NCI-H1436 treated with DMSO at 0.1 percent for 48 hours (cell line): ENCODE results near the gene ZNF774.
"Not testable (repeated sequence)": the region's sequence is repeated elsewhere in the genome, so short reads cannot be mapped to it uniquely, and the experiment has no call there.

ENCODE experiments used
- DNase-seq: peaks from one replicate; lab custom pipeline; 2025; lab: John Stamatoyannopoulos, UW

Gene ZNF774

GRCh38 chr15:90352107-90352893 is at the start of gene ZNF774:
TSS of gene ZNF774 (plus strand) at chr15:90352284. CDS start at chr15:90354661, 2,377 bp downstream.
- peak; percentile 80 for DNase-seq

DNA sequence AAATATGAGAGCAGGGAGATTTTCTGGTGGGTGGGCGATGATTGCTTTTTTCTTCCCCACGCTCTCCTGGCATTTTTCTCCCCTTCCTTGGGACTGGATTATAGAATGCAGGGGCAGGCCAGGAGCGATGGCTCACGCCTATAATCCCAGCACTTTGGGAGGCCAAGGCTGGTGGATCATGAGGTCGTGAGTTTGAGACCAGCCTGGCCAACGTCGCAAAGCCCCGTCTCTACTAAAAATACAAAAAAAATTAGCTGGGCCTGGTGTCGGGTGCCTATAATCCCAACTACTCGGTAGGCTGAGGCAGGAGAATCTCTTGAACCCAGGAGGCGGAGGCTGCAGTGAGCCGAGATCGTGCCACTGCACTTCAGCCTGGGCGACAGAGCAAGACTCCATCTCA is 46.7 kb upstream of the ZNF774 start:
- not testable (repeated sequence) for DNase-seq

DNA sequence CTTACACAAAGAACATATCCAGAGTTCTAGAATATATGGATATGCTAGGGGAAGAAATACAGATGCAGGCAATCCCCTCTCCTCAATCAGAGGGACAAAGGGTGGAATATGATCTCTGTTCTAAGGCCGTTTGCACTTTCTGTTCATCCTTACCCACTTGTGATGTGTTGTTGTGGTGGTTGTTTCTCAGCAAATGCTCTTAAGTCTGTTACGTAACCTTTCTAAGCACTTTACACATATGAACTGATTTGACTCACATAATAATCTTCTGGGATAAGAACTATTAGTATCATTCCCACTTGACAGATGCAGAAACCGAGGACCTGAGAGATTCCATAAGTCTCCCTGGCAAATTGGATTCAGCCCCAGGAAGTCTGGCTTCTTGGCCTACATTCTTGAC is 46.2 kb upstream of the ZNF774 start:
- no peak for DNase-seq

DNA sequence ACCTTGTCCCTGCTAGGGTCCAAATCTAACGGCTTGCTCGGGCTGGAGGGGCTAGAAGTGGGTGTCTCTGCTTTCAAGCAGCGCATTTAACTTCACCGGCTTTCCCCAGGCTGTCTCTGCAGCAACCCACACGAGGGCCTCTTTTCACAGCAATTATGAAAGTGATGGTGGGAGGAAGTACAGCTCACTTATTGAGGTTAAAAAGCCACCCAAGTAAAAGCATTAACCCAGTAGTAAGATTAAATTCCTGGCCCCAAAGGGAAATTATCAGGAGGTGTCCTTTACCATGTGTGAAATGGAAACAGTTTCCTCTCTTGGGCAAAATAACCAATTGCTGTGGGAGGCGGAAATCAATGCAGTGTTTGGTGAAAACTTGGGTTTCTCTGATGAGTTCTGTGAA is 45.5 kb upstream of the ZNF774 start:
- no peak for DNase-seq

- DNase-seq = no peak
Measured at GRCh38 chr15:90307661-90308060, 44.4 kb upstream of the ZNF774 start.

GRCh38 chr15:90309020-90309419 is 43.1 kb upstream of the ZNF774 start:
- DNase-seq = no peak

- no peak for DNase-seq
Measured at GRCh38 chr15:90315278-90315982, 36.7 kb upstream of the ZNF774 start.

- no peak for DNase-seq
Measured at GRCh38 chr15:90316139-90316538, 35.9 kb upstream of the ZNF774 start.

GRCh38 chr15:90318591-90318990 is 33.5 kb upstream of the ZNF774 start:
- DNase-seq = no peak

- peak; percentile 66 for DNase-seq
Measured at GRCh38 chr15:90320062-90320884, 31.8 kb upstream of the ZNF774 start.

- DNase-seq = no peak
Measured at GRCh38 chr15:90320885-90321278, 31.2 kb upstream of the ZNF774 start.

DNA sequence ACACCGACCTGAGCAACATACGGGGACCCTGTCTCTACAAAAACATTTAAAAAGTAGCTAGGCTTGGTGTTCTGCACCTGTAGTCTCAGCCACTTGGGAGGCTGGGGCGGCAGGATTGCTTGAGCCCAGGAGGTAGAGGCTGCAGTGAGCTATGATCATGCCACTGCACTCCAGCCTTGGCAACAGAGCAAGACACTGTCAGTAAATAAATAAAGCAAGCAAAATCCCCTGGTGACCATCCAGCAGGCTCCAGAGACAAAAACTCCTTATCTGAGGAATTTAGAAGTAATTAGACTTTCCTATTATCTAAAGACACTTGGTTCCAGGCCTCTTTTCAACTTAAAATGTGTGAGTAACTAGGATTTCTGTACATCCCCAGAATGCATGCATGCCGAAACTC is 29.5 kb upstream of the ZNF774 start:
- DNase-seq = no peak

- no peak for DNase-seq
Measured at GRCh38 chr15:90325726-90326125, 26.4 kb upstream of the ZNF774 start.

GRCh38 chr15:90326441-90326840 is 25.6 kb upstream of the ZNF774 start:
- DNase-seq = no peak

DNA sequence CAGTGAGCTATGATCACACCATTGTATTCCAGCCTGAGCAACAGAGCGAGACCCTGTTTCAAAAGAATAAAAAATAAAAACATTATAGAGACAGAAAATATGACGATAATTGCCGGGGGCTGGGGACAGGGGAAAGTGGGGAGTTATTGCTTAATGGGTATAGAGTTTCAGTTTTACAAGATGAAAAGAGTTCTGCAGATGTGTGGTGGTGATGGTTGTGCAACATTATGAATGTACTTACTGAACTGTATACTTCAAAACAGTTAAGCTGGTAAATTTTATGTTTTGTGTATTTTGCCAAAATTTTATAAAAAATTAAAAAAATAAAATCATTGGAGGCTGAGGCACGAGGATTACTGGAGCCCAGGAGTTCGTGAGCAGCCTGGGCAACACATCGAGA is 24.8 kb upstream of the ZNF774 start:
- DNase-seq = no peak

DNA sequence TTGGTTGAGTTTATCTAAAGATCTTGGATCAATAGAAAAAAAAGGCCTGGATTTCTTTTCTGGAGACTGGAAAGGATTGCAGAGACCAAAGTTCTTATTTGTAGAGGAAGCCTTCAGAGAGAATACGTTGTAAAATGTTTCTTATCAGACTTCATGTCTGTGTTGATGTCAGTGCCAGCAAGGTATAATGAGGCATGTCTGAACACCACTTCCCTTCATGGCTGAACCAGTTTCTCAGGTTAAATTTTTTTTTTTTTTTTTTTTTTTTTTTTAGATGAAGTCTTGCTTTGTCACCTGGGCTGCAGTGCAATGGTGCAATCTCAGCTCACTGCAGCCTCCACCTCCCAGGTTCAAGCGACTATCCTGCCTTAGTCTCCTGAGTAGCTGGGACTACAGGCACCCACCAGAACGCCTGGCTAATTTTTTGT is 17.8 kb upstream of the ZNF774 start:
- DNase-seq = no peak

GRCh38 chr15:90336705-90337141 is 15.4 kb upstream of the ZNF774 start:
- no peak for DNase-seq

DNA sequence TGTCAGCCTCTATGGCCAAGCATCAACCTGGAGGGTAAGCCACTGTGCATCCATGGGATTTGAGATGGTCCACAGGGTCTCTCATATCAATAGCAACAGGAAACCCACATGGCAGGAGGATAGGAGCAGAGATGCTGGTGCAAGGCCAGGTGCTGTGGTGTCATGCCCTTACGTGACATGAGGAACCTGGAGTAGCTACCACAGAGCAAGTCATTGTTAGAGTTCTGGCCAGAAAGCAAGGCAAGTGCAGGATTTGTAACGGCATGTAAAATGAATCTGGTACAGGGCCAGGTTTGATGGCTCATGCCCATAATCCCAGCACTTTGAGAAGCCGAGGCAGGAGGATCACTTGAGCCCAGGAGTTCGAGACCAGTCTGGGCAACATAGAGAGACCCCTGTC is 14.8 kb upstream of the ZNF774 start:
- DNase-seq = no peak

GRCh38 chr15:90338532-90338931 is 13.6 kb upstream of the ZNF774 start:
- DNase-seq = no peak

DNA sequence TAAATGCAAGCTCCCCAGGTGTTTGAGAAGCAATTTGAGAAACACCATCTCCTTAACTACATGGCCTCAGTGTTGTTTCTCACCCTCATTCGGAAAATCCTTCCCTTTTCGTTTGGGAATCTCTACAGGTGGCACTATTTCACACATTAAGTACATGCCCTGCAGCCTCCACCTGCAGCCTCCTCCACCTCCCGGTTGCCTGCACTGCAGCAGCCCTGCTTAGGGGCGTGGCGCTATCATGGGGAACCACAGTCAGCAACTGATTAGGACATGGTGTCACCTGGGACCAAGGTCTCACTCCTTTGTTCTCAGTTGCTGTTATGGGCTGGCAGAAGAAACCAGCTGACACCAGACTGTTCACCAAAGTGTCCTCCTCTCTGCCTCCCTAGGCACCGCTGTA is 11.7 kb upstream of the ZNF774 start:
- no peak for DNase-seq

DNA sequence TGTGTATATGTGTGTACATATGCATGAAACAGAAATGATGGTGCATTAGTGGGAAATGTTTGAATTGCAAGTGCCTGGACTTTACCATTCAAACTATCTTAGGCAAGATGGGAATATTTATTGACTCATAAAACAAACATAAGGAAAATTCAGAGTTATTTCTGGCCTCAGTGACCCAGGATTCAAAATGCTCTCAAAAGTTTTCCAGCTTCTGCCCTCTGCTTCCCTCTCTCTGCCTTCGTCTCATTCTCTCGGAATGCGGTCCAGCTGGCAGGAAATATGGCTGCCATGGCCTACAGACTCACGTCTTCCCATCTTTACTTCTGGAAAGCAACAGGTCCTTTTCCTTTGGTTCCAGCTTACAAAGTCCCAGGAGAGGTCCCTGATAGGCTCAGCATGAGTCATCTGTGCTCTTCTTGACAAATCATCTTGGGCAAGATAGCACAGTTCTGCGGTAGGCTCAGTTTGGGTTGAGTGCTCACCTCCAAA is 8.7 kb upstream of the ZNF774 start:
- DNase-seq = no peak

GRCh38 chr15:90344662-90345061 is 7.4 kb upstream of the ZNF774 start:
- DNase-seq = no peak
